HG03439 (cell line): ENCODE measurements around the gene SLC35E2B.
"Not testable (repeated sequence)": the region's sequence is repeated elsewhere in the genome, so short reads cannot be mapped to it uniquely, and the experiment has no call there.

Experiments
- ATAC-seq: cut with Tn5 transposase; IDR thresholded peaks from one replicate; pipeline ENCODE4 v1.9.1; 2021; ENCODE audit warnings: mild to moderate bottlenecking, moderate library complexity; ENCODE audit not compliant: unreplicated experiment

SLC35E2B gene

DNA sequence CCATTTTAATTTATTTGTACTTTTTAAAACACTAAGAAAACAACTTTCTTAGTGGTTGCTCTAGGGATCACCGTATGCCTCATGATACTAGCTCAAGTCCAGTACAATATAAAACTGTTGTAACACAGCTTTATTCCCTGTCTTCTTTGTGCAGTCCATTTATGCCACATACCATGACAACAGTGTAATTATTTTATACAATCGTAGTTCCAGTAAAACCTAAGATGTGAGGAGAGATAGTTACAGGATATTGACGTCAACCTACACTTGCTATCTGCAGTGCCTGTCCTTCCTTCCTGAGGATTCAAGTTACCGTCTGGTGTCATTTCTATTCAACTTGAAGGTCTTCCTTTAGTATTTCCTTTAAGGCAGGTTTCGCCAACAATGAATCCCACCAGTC lies 46.3 kb downstream of the SLC35E2B start:
- not testable (repeated sequence) for ATAC-seq

DNA sequence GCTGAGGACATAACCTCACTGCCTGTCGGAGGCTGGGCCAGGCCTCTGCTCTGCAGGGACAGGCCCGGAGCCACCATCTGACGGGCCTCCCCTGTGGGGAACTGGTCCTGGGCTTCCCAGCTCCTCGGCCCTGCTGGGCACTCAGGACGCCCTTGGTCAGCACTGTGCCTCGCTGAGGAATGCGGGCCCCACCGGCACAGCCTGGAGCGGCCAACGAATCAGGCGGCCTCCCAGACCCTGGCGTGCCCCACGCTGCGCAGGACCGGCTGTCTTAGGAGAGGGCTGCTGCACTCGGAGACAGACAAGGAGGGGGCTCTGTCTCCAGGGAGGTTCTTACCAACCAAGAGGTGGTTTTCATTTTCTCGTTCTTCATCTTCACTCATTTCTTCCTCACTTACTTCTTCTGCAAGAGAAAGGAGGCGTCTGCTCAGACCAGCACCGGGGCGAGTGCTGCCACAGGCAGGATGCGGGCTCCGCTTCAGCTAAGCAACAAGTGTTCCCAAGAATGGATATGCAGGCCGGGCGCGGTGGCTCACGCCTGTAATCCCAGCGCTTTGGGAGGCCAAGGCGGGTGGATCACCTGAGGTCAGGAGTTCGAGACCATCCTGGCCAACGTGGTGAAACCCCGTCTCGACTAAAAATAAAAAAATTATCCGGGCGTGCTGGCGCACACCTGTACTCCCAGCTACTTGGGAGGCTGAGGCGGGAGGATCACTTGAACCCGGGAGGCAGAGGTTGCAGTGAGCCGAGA lies 51.7 kb downstream of the SLC35E2B start:
- ATAC-seq = not testable (repeated sequence)

DNA sequence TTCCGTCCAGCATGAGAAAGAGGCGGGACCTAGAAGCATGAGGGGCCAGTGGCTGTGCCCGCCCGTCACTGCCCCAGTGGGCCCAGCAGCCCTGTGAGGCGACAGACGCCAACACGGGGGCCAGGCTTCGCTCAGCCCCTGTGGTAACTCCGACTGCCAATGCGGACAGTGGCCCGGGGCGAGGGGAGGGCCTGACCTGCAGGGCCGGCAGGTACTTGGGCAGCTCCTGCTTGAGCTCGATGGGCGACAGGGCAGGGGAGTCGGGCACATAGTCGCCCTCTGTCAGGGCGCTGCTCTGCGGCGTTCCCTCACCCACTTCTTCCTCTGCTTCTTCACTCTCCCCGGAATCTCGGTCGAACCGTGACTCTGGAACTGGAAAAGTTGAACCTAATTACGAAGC lies 52.5 kb downstream of the SLC35E2B start:
- ATAC-seq = not testable (repeated sequence)

DNA sequence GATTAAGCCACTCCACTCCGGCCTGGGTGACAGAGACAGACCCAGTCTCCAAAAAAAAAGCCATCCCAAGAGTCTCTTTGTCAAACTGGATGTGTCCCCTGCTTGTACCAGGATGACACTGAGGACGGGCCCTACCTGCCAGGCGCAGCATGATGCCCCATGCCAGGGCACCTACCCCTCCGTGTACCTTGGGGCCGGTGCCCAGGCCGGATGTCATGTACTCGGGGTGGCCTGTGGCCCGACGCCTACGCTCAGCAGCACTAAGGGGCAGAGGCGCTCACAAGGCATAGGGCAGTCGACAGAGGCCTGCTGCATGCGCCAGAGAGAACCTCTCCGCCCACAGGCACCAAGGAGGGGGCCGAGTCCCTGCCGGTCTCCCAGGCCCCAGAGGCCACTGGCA lies 53.2 kb downstream of the SLC35E2B start:
- not testable (repeated sequence) for ATAC-seq

DNA sequence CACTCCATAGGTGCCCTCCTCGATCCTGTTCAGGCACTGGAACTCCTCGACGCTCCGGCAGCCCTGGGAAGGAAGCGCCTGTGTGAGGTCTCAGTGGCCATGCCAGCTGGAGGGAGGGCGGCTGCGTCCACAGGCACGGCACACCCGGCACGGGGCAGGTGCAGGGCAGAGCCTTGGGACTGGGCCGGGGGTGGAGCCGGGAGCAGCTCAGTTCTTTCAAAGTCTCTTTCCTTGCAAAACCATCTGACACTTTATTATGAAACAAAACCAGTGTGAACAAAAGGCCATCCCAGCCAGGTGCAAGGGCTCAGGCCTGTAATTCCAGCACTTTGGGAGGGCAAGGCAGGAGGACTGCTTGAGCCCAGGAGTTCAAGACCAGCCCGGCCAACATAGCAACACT lies 54.1 kb downstream of the SLC35E2B start:
- ATAC-seq = not testable (repeated sequence)

DNA sequence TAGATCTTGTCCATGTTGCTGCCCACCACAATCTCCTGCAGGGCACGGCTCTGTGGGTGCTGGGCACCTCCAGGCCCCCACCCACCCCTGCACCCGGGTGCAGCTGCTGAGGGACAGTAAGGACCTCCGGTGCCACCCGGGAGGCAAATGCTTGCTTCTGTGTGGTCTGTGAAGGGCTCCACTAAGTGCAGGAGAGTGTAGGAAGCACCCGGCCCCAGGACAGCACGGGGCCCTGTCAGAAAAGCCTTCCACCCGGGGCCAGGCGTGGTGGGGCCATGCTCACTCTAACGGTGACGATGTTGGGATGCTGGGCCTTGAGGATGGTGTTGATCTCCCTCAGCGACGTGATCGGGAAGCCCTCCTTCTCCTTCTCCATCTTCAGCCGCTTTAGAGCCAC lies 55.1 kb downstream of the SLC35E2B start:
- not testable (repeated sequence) for ATAC-seq

DNA sequence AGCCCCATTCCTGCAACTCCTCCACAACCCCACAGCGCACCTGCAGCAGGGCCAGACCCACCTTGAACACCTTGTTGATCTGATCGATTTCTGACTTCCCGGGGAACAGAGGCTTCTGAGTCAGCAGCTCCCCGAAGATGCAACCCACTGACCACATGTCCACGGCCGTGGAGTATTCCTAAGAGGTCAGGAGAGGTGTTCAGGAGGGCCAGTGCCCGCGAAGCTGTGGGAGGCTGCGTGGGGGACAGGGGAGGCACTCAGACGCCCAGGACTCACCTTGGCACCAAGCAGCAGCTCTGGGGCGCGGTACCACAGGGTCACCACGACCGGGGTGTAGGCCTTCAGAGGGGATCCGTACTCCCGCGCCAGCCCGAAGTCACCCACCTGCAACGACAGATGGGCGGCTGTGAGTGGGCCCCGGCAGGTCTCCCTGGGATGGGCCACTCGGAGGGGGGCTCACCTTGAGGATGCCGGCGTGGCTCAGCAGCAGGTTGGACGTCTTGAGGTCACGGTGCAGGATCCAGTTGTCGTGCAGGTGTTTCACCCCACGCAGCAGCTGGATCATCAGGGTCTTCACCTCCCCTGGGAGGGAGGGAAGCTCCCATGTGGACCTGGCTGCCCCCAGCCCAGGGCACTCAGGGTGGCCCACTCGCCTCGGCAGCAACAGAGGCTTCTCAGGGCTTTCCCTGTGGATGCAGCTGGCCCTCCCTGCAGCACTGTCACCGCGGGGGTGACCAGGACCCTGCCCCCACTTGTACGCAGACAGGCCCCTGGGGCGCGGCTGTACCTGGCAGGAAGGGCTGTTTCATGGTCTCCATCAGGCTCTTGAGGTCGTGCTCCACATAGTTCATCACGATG lies 55.7 kb downstream of the SLC35E2B start:
- ATAC-seq = not testable (repeated sequence)

DNA sequence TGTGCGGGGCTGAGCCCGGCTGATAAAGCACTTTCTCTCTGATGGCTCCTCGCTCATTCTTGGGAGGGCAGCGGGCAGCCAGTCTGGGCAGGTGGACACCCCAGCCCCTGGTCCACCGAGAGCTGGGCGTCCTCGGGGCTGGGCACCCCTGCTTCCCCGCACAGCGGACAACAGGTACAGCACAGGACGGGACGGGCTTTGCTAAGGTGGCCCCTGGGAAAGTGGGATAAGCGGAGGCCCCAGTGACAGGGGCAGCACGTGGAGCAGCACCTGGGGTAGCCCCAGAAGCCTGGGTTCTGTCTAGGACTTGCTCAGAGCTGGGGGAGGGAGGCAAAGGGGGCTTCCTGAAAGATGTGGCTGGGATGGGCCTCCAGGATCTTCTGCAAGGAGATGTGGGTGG lies 58.0 kb downstream of the SLC35E2B start:
- ATAC-seq = not testable (repeated sequence)

DNA sequence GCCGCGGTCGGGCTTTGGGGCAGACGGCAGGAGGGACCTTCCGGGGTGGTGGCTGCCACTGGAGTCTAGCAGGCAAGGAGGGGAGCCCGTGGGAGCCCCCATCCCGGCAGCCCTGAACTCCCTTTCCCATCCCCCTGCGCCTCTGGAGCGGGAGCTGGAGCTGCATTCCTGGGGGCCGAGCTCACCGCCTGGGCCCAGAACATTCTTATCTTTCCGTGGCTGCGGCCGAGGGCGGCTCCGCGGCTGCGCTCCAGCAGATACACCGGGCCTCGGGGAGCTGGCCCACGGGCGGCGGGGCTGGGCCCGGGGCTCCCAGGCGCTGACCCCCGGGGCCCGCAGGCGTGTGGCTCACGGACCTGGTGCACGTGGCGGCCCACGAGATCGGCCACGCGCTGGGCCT lies 59.2 kb downstream of the SLC35E2B start:
- not testable (repeated sequence) for ATAC-seq

DNA sequence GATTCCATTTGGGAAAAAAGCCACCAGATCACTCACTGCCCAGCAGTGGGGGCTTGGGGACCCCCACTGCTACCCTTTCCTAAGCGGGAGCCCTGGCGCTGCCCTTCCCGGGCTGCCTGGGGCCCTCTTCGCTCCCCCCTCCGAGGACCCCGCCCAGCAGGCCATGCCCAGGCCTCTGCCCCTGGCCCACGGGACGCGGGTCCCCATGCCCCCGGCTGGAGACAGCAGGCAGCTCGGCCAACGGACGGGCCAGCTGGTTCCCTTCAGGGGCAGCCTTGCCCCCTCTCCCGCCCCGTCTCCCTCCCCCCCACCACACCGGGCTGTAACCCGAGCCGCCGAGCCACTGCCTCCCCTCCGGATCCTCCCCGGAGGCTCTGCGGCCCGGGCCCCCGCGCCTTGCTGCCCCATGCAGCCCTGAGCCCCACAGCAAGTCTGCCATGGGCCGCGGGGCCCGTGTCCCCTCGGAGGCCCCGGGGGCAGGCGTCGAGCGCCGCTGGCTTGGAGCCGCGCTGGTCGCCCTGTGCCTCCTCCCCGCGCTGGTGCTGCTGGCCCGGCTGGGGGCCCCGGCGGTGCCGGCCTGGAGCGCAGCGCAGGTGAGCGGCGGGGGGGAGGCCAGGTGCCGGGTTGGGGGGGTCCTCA lies 60.7 kb downstream of the SLC35E2B start, which contains the start of gene MMP23B:
Gene MMP23B (plus strand): TSS at position 392 of the 639 bp plus-strand sequence. CDS start 46 bp downstream, at position 438.
- no peak for ATAC-seq

DNA sequence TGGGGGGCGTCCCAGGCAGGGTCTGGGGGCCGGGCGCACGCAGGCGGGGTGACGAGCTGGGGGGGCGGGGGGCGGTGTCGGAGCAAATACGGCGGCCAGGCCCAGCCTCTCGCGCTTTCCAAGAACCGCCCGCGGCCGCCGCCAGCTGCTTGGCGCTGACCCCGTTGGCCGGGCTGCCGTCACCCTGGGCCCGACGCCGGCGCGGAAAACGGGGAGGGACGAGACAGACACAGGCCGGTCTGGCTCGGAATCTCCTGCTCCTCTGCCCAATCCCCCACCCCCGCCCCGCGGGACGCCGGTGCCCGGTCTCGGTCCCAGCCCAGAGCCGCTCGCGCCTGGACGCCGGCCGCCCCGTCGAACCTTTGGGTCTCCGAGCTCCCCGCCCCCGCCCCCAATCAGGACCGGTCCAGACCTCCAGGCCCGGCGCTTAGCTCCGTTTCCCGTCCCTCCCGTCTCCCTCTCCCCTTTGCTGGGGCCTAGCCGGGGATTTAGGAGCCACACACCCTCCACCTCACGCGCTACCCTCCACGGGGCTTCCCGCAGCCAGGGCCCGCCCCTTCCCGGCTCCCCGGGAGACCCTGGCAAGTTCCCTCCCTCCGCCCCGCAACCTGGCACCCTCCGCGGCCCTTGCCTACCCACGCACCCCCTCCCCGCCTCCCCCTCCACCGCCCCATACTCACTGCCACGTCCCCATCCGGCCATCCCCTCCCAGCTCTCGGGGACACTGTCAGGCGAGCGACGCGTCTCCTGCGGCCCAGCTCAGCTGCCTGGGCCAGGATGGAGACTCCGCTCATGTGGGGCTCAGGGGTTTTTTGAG lies 61.4 kb downstream of the SLC35E2B start:
- ATAC-seq = no peak

DNA sequence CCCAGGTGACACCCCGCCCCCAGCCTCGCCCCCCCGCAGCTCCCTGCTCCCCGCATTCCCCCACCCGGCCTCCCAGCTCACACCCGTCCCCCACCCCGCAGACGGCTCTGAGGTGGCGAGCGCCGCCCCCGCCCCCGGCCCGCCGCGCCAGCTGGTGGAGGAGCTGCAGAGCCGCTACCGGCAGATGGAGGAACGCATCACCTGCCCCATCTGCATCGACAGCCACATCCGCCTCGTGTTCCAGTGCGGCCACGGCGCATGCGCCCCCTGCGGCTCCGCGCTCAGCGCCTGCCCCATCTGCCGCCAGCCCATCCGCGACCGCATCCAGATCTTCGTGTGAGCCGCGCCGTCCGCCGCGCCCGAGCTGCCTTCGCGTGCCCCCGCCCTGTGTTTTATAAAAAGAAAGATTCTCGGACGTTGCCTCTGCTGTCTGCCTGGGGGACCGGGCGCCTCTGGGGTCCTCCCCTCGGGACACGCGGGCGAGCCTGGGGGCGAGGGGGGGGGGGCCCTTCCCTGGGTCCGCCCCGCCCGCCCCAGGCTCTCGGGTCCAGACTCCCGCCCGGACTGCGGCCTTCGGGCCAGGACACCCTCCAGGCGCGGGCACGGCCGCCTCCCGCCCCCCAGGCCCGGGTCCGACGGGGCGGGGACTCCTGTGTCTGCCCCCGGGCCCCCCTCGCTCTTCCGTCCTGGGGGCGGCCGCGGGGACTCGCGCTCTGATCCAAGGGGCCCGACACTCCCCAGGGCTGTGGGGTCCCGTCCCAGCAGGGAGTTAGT lies 62.2 kb downstream of the SLC35E2B start:
- peak; percentile 59 for ATAC-seq

DNA sequence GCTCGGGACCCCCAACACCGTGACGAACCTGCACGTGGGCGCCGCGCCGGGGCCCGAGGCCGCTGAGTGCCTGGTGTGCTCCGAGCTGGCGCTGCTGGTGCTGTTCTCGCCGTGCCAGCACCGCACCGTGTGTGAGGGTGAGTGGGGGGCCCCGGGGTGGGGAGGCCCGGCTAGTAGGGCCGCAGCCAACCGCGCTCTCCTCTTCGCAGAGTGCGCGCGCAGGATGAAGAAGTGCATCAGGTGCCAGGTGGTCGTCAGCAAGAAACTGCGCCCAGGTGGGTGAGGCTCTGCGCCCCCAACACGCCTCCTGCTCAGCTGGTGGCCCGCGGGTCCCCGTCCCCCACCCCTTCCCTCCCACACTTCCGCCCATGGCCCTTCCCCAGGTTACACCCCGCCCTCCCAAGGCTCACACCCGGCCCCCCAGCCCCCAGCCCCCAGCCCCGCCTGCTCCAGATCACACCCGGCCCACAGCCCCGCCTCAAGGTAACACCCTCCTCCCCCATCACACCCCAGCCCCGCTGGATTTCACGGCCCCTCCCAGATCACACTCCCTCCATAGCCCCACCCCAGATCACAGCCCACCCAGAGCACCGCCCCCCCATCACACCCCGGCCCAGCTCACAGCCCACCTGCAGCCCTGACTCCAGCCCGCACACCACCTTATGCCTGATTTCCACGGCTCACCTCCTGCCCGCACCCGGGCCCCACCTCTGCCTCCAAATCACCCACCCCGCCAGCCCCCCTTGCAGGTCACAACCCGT lies 63.0 kb downstream of the SLC35E2B start:
- no peak for ATAC-seq

DNA sequence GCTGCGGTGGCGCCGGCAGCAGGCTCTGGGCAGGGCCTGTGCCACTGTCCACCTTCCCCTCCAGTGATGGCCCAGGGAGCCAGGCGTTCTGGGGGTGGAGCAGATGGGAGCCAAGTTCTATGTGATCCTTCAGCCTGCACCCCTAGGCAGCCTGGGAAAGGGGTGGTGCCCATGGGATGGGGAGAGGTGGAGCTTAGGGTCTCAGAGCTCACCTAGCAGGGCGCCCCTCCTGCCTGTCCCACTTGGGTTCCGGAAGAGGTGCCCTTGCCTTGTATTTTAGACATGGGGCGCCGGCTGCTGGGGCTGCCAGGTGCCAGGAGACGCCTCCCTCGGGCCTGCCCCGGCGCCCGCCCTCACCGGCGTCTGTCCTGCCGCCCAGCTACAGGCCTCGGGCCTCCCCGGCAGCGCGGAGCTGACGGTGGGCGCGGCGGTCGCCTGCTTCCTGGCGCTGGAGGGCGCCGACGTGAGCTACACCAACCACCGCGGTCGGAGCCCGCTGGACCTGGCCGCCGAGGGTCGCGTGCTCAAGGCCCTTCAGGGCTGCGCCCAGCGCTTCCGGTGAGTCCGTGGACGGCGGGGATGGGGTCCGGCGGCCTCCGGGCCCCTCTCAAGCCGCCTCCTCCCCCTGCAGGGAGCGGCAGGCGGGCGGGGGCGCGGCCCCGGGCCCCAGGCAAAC lies 63.7 kb downstream of the SLC35E2B start:
- no peak for ATAC-seq

DNA sequence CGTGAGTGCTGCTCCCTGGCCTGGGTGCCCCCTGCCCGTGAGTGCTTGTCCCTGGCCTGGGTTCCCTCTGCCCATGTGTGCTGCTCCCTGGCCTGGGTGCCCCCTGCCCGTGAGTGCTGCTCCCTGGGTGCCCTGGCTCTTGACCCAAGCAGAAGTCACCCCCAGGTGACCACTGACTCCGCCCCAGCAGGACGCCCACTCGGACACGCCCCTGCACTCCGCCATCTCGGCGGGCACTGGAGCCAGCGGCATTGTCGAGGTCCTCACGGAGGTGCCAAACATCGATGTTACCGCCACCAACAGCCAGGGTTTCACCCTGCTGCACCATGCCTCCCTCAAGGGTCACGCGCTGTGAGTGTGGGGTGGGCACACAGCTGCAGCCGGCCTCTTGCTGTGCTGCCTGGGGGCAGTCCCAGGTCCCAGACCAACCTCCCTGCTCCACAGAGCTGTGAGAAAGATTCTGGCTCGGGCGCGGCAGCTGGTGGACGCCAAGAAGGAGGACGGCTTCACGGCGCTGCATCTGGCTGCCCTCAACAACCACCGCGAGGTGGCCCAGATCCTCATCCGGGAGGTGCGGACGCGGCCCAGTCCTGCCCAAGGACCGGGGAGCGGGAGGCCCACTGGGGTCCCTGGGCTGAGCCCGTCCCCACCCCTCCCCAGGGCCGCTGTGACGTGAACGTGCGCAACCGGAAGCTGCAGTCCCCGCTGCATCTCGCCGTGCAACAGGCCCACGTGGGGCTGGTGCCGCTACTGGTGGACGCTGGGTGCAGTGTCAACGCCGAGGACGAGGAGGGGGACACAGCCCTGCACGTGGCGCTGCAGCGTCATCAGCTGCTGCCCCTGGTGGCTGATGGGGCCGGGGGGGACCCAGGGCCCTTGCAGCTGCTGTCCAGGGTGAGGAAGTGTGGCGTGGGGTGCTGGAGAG lies 64.5 kb downstream of the SLC35E2B start:
- no peak for ATAC-seq

DNA sequence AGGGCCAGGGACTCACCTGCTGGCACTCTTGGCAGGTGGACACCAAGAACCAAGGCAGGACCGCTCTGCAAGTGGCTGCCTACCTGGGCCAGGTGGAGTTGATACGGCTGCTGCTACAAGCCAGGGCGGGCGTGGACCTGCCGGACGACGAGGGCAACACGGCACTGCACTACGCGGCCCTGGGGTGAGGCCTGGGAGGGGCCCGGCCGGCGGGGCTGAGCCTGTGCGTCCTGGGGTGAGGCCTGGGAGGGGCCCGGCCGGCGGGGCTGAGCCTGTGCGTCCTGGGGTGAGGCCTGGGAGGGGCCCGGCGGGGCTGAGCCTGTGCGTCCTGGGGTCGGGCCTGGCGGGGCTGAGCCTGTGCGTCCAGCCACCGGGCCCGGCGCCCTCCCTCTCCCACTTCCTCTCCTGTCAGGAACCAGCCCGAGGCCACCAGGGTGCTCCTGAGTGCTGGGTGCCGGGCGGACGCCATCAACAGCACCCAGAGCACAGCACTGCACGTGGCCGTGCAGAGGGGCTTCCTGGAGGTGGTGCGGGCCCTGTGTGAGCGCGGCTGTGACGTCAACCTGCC lies 65.2 kb downstream of the SLC35E2B start:
- no peak for ATAC-seq
